OCI-LY1 (cell line): ENCODE data around the gene TMEM132C.

Experiments
- H2AFZ ChIP-seq: fragments of 200-600 bp; sonication (generic), shearing (Covaris generic); 2 replicates; pipeline ENCODE4 v1.6.0; 2014; ENCODE audit warnings: antibody characterized with exemption, mild to moderate bottlenecking, low read length
- H3F3A ChIP-seq: fragments of 200-600 bp; sonication (generic), shearing (Covaris generic); 2 replicates; pipeline ENCODE4 v1.6.0; 2014; ENCODE audit warnings: mild to moderate bottlenecking, antibody characterized with exemption, low read length, moderate library complexity; ENCODE audit not compliant: insufficient read depth
- H3K27ac ChIP-seq: fragments of 200-600 bp; sonication (generic); 2 replicates; pipeline ENCODE4 v1.5.1; 2014; ENCODE audit warnings: low read length, mixed run types, mild to moderate bottlenecking, low read depth; ENCODE audit not compliant: poor library complexity, severe bottlenecking
- H3K27me3 ChIP-seq: fragments of 200-600 bp; sonication (generic); 2 replicates; pipeline ENCODE4 v1.6.0; 2014; ENCODE audit warnings: antibody characterized with exemption, mild to moderate bottlenecking, low read length, moderate library complexity; ENCODE audit not compliant: insufficient read depth
- H3K36me3 ChIP-seq: fragments of 200-600 bp; sonication (generic); 2 replicates; pipeline ENCODE4 v1.6.1; 2014; ENCODE audit warnings: mild to moderate bottlenecking, antibody characterized with exemption, low read length, moderate library complexity, mixed read lengths; ENCODE audit not compliant: insufficient read depth
- H3K4me1 ChIP-seq: fragments of 200-600 bp; sonication (generic); 2 replicates; pipeline ENCODE4 v1.5.1; 2014; ENCODE audit warnings: mild to moderate bottlenecking, low read length, moderate library complexity; ENCODE audit not compliant: insufficient read depth, severe bottlenecking
- H3K4me2 ChIP-seq: fragments of 200-600 bp; sonication (generic), shearing (Covaris generic); 2 replicates; pipeline ENCODE4 v1.6.1; 2014; ENCODE audit warnings: low read length
- H3K4me3 ChIP-seq: fragments of 200-600 bp; sonication (generic); 2 replicates; pipeline ENCODE4 v1.5.1; 2014; ENCODE audit warnings: low read length, low read depth, mild to moderate bottlenecking, mixed read lengths; ENCODE audit not compliant: poor library complexity, severe bottlenecking
- H3K79me2 ChIP-seq: fragments of 200-600 bp; shearing (Covaris generic); 2 replicates; pipeline ENCODE4 v1.6.1; 2016; ENCODE audit warnings: mixed run types, low read length, mixed read lengths; ENCODE audit not compliant: insufficient read depth
- H3K9ac ChIP-seq: fragments of 200-600 bp; sonication (generic), shearing (Covaris generic); 2 replicates; pipeline ENCODE4 v1.6.1; 2014; ENCODE audit warnings: mild to moderate bottlenecking, low read length, mixed read lengths
- H3K9me2 ChIP-seq: fragments of 200-600 bp; sonication (generic), shearing (Covaris generic); 2 replicates; pipeline ENCODE4 v1.6.1; 2014; ENCODE audit warnings: low read depth, mild to moderate bottlenecking, low read length, mixed read lengths
- H3K9me3 ChIP-seq: fragments of 200-600 bp; shearing (Covaris generic); 2 replicates; pipeline ENCODE4 v1.6.1; 2014; ENCODE audit warnings: low read length, mixed read lengths
- H4K20me1 ChIP-seq: fragments of 200-600 bp; sonication (generic), shearing (Covaris generic); 2 replicates; pipeline ENCODE4 v1.6.0; 2016; ENCODE audit warnings: mild to moderate bottlenecking, low read length; ENCODE audit not compliant: insufficient read depth
- CTCF ChIP-seq: fragments of 200-600 bp; sonication (generic), shearing (Covaris generic); IDR thresholded peaks from 2 replicates; pipeline ENCODE4 v1.5.1; 2017; ENCODE audit warnings: mild to moderate bottlenecking, antibody characterized with exemption, low read length, moderate library complexity, mixed read lengths
- EZH2 ChIP-seq: fragments of 200-600 bp; sonication (generic), shearing (Covaris generic); IDR thresholded peaks from 2 replicates; pipeline ENCODE4 v1.8.0; 2017; ENCODE audit warnings: borderline replicate concordance, mixed run types, mild to moderate bottlenecking, antibody characterized with exemption, low read length, moderate library complexity, mixed read lengths

Gene TMEM132C

GRCh38 chr12:128708789-128709188, 441.8 kb downstream of the TMEM132C start:
- Histone ChIP-seq H3K27ac (no peak overlapping the region), H3K9ac (no peak overlapping the region), H4K20me1 (no peaks in the 10 kb centered on the region), H3K4me1 (no peaks in the 10 kb centered on the region), H3K79me2 (no peaks in the 10 kb centered on the region), H3K4me2 (no peak overlapping the region), H3K9me3 (no peaks in the 10 kb centered on the region), H3K4me3 (no peak overlapping the region), H3F3A (no peaks in the 10 kb centered on the region), H2AFZ (no peak overlapping the region), H3K9me2 (no peaks in the 10 kb centered on the region), H3K36me3 (no peaks in the 10 kb centered on the region), H3K27me3 (no peaks in the 10 kb centered on the region)
- no peak for TF ChIP-seq EZH2
- TF ChIP-seq CTCF: no peak

GRCh38 chr12:128709660-128710059, 442.7 kb downstream of the TMEM132C start:
- no peak overlapping the region for H2AFZ ChIP-seq
- no peaks in the 10 kb centered on the region for H3F3A ChIP-seq
- H3K4me3 ChIP-seq: no peak overlapping the region

GRCh38 chr12:128711486-128711885, 444.5 kb downstream of the TMEM132C start:
- no peaks in the 10 kb centered on the region for H3K9me3 ChIP-seq
- H2AFZ ChIP-seq: no peak overlapping the region
- H3K27ac ChIP-seq: no peak overlapping the region
- no peaks in the 10 kb centered on the region for H3F3A ChIP-seq
- TF ChIP-seq CTCF (no peak), EZH2 (no peak)
- H3K27me3 ChIP-seq: no peaks in the 10 kb centered on the region
- H3K36me3 ChIP-seq: no peaks in the 10 kb centered on the region
- no peaks in the 10 kb centered on the region for H3K79me2 ChIP-seq
- H4K20me1 ChIP-seq: no peaks in the 10 kb centered on the region
- no peaks in the 10 kb centered on the region for H3K4me1 ChIP-seq
- H3K4me3 ChIP-seq: no peak overlapping the region
- no peaks in the 10 kb centered on the region for H3K9me2 ChIP-seq
- H3K4me2 ChIP-seq: no peak overlapping the region
- H3K9ac ChIP-seq: no peak overlapping the region

More at GRCh38 chr12:128709660-128710059, 442.7 kb downstream of the TMEM132C start:
- Histone ChIP-seq H3K79me2 (no peaks in the 10 kb centered on the region), H3K9ac (no peak overlapping the region), H3K4me1 (no peaks in the 10 kb centered on the region), H3K4me2 (no peak overlapping the region), H4K20me1 (no peaks in the 10 kb centered on the region), H3K9me3 (no peaks in the 10 kb centered on the region), H3K36me3 (no peaks in the 10 kb centered on the region), H3K27me3 (no peaks in the 10 kb centered on the region), H3K9me2 (no peaks in the 10 kb centered on the region), H3K27ac (no peak overlapping the region)
- TF ChIP-seq EZH2 (no peak), CTCF (no peak)
